Endothelial cell (in vitro differentiated cells): ENCODE measurements around the gene UCHL3. TPM values are rescaled to one million over a fixed set of nuclear protein-coding genes. Genes with fewer than 3 reads are reported as not detected.

Experiments used
- DNase-seq: peaks from one replicate; pipeline ENCODE4 v3.0.0; 2021; ENCODE audit warnings: low spot score
- H3K27ac Mint-ChIP-seq: one replicate; pipeline ENCODE4 v1.8.0; 2021; ENCODE audit warnings: mixed read lengths, inconsistent platforms; ENCODE audit not compliant: unreplicated experiment
- H3K27me3 Mint-ChIP-seq: one replicate; pipeline ENCODE4 v1.8.0; 2021; ENCODE audit warnings: mild to moderate bottlenecking, moderate library complexity, mixed read lengths, inconsistent platforms; ENCODE audit not compliant: unreplicated experiment
- H3K36me3 Mint-ChIP-seq: one replicate; pipeline ENCODE4 v1.8.0; 2021; ENCODE audit warnings: mild to moderate bottlenecking, low read depth, mixed read lengths, inconsistent platforms; ENCODE audit not compliant: unreplicated experiment
- H3K4me1 Mint-ChIP-seq: one replicate; pipeline ENCODE4 v1.8.0; 2021; ENCODE audit warnings: mild to moderate bottlenecking, mixed read lengths, inconsistent platforms; ENCODE audit not compliant: unreplicated experiment
- H3K4me3 Mint-ChIP-seq: one replicate; pipeline ENCODE4 v1.8.0; 2021; ENCODE audit warnings: mild to moderate bottlenecking, mixed read lengths, inconsistent platforms; ENCODE audit not compliant: unreplicated experiment
- H3K9me3 Mint-ChIP-seq: one replicate; pipeline ENCODE4 v1.8.0; 2021; ENCODE audit warnings: mixed read lengths, inconsistent platforms; ENCODE audit not compliant: unreplicated experiment
- CTCF ChIP-seq: fragments of 200-600 bp; sonication (generic); IDR thresholded peaks from one replicate; pipeline ENCODE4 v1.5.0; 2021; ENCODE audit warnings: antibody characterized with exemption; ENCODE audit not compliant: unreplicated experiment
- total RNA-seq: library from RNA; stranded (reverse); fragmentation: NEBNext Ultra II Directional; extraction: Animal tissue kit (Norgen Biotek cat#: 25700); gene quantifications from one replicate; pipeline ENCODE4 v1.2.1, GENCODE V29; 2021; ENCODE audit not compliant: unreplicated experiment

Gene UCHL3
- total RNA-seq, 1 donor from 2014 or later, result 27.5 TPM

DNA sequence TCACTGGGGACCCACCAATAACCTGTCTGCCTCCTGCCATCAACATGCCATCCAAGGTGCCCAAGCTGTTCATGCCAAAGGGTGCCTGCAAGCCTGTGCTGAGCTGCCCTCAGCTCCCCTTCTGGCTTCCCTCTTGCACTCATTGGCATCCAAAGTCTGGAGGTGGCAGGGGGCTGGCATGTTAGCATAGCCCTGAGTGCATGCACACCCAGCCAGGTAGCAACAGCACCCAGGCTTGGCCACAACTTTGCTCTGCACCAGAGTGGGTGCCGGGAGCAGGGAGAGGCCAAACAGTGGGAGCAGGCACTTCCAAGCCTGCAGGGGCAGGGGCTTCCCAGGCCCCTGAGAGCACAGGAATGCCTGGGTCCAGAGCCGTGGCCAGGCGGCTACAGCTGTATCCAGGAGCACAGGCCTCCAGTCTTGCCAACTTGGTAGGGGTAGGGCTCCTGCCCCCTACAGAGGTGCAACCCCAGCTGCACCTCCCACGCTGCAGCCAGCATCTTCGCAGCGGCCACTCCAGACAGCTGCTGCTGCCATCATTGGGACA, 41.5 kb upstream of the UCHL3 start:
- no peak for TF ChIP-seq CTCF
- Mint-ChIP-seq H3K4me1 (peaks cover 3% of the 10 kb centered on the region), H3K27ac (no peak overlapping the region), H3K4me3 (no peak overlapping the region), H3K9me3 (no peaks in the 10 kb centered on the region), H3K36me3 (no peaks in the 10 kb centered on the region), H3K27me3 (peaks cover 1% of the 10 kb centered on the region)
- DNase-seq, result no peak

DNA sequence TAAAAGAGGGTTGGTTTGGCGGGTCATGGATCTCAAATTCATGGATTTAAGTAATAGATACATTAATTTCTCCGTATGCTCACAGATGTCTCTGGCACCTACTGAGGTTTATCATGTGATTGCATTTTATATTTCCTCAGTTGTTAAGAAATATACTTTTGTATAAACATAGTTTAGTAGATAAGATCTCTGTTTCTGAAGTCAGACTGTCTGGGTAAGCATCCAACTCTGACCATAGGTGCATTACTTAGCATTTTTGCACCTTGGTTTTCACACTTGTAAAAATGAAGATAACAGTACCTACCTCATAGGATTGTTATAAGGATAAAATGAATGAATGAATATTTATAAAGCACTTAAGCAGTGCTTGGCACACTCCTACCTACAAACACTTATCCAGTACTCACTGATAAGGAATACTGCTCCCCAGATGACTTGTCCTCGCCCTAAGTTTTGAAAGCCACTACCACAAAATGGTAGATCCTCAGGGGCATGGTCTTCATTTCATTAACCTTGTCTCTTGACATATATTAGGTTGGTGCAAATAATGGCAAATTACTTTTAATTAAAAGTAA, 38.5 kb upstream of the UCHL3 start:
- no peak for TF ChIP-seq CTCF
- Mint-ChIP-seq H3K4me1 (no peaks in the 10 kb centered on the region), H3K4me3 (no peak overlapping the region), H3K9me3 (no peaks in the 10 kb centered on the region), H3K36me3 (no peaks in the 10 kb centered on the region), H3K27ac (no peak overlapping the region), H3K27me3 (peaks cover 1% of the 10 kb centered on the region)
- no peak for DNase-seq

DNA sequence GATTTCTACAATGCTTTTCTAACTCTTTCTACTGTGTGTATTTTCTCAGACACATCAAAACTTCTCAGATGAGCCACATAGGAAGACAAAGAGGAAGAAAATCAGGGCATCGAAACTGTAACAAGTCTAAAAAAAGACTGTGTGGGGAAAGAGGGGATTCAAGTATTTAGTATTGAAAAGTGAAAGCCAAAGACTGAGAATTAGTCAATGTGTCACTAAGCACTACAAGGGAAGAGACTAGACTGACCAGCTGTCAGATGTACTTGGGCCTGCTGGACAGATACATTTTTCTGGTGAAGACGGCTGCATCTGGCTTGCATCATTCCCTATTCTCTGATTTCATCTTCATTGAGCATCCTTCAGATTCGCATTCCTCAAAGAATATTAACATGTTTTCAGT, 37.3 kb upstream of the UCHL3 start:
- Mint-ChIP-seq H3K27ac (no peak overlapping the region), H3K27me3 (peaks cover 1% of the 10 kb centered on the region), H3K4me3 (no peak overlapping the region), H3K9me3 (no peaks in the 10 kb centered on the region), H3K4me1 (no peaks in the 10 kb centered on the region), H3K36me3 (no peaks in the 10 kb centered on the region)
- TF ChIP-seq CTCF, result no peak
- no peak for DNase-seq

GRCh38 chr13:75513271-75513670, 36.3 kb upstream of the UCHL3 start:
- Mint-ChIP-seq H3K9me3 (no peaks in the 10 kb centered on the region), H3K27ac (no peak overlapping the region), H3K4me3 (no peak overlapping the region), H3K4me1 (no peaks in the 10 kb centered on the region), H3K27me3 (peaks cover 1% of the 10 kb centered on the region), H3K36me3 (no peaks in the 10 kb centered on the region)
- no peak for DNase-seq
- TF ChIP-seq CTCF, result no peak

GRCh38 chr13:75514080-75514995, 35.3 kb upstream of the UCHL3 start:
- Mint-ChIP-seq H3K36me3 (no peaks in the 10 kb centered on the region), H3K4me1 (no peaks in the 10 kb centered on the region), H3K27me3 (peaks cover 1% of the 10 kb centered on the region), H3K9me3 (no peaks in the 10 kb centered on the region), H3K27ac (no peak overlapping the region), H3K4me3 (no peak overlapping the region)
- no peak for DNase-seq
- TF ChIP-seq CTCF, result no peak
